Activated naive CD4-positive, alpha-beta T cell treated with anti-CD3 and anti-CD28 coated beads, Interleukin-2, amount 50 U/mL, for 72 hours (primary cell): ENCODE measurements around the gene PNKP. TPM values are rescaled to one million over a fixed set of nuclear protein-coding genes. Genes with fewer than 3 reads are reported as not detected.
"Not testable (repeated sequence)": the region's sequence is repeated elsewhere in the genome, so short reads cannot be mapped to it uniquely, and the experiment has no call there.

Experiments used
- ATAC-seq, 2 donors: fragments of 150-1000 bp; cut with Tn5 transposase; 2 replicates each; pipeline ENCODE4 v1.10.0; 2021; ENCODE audit warnings: mild to moderate bottlenecking in 2 of 2, moderate library complexity in 2 of 2
- DNase-seq, 2 donors: peaks; one replicate each; pipeline ENCODE4 v3.0.0; 2021 to 2022; ENCODE audit warnings: low spot score in 2 of 2
- H3K27ac Mint-ChIP-seq, 2 donors: one replicate each; pipeline ENCODE4 v1.8.0; 2022; ENCODE audit warnings: mild to moderate bottlenecking in 2 of 2, mixed read lengths in 2 of 2
- H3K36me3 Mint-ChIP-seq, 2 donors: one replicate each; pipeline ENCODE4 v1.8.0; 2022; ENCODE audit warnings: mixed read lengths in 2 of 2
- H3K9me3 Mint-ChIP-seq, 2 donors: one replicate each; pipeline ENCODE4 v1.8.0; 2022; ENCODE audit warnings: mixed read lengths in 2 of 2
- total RNA-seq, 2 donors: library from RNA; stranded (reverse); gene quantifications; one replicate each; pipeline ENCODE4 v1.2.3, GENCODE V29; 2022

Gene PNKP
- total RNA-seq, 2 donors from 2014 or later = 90.6 to 119 TPM

DNA sequence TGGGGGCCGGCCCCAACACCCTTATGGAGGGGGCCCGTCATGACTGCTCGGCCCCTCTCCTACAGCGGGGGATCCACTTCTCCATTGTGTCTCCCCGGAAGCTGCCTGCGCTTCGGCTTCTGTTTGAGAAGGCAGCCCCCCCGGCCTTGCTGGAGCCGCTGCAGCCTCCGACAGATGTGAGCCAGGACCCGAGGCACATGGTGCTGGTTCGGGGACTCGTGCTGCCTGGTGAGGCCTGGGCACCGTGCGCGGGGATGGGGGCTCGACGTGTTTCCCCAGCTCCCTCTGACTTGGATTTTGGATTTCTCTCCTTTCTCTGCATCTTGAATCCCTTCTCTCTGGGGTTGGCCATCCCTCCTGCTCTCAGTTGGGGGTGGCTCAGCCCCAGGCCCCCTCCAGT is 37.7 kb downstream of the PNKP start:
- Mint-ChIP-seq H3K27ac (no peak overlapping the region), H3K9me3 (no peaks in the 10 kb centered on the region), H3K36me3 (peaks cover 0 to 4% of the 10 kb centered on the region in 2 donors)
- DNase-seq = no peak
- no peak for ATAC-seq

DNA sequence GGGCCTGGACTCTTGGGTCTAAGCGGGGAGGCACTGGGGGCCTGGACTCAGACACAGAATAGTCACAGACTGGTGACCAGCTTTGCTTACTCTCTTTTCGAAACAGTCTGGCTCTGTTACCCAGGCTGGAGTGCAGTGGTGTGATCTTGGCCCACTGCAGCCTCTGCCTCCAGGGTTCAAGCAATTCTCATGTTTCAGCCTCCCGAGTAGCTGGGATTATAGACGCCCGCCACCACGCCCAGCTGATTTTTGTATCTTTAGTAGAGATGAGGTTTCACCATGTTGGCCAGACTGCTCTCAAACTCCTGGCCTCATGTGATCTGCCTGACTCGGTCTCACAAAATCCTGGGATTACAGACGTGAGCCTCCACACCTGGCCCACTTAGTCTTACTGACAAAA is 38.2 kb downstream of the PNKP start:
- ATAC-seq (no peak), DNase-seq (no peak)
- Mint-ChIP-seq H3K9me3 (no peaks in the 10 kb centered on the region), H3K27ac (no peak overlapping the region), H3K36me3 (peaks cover 0 to 4% of the 10 kb centered on the region in 2 donors)

DNA sequence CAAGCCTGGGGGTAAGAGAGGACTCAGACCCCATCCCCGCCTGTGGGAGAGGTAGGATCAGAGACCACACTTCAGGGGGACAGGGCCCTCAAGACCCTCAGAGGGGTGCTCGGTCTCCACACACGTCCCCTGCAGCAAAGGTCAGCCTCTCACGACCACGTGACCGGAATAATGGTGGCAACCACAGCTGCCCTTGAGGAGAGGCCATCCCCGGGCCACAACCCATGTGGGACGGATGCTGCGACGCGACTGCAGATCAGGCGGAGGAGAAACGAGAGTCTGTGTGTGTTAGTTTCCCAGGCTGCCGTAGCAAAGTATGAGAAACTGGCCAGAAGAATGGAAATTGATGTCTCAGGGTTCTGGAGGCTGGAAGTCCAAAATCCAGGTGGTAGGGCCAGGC is 40.3 kb downstream of the PNKP start:
- no peaks in the 10 kb centered on the region for H3K36me3 Mint-ChIP-seq
- H3K9me3 Mint-ChIP-seq = no peaks in the 10 kb centered on the region
- ATAC-seq = no peak
- no peak for DNase-seq
- no peak overlapping the region for H3K27ac Mint-ChIP-seq

DNA sequence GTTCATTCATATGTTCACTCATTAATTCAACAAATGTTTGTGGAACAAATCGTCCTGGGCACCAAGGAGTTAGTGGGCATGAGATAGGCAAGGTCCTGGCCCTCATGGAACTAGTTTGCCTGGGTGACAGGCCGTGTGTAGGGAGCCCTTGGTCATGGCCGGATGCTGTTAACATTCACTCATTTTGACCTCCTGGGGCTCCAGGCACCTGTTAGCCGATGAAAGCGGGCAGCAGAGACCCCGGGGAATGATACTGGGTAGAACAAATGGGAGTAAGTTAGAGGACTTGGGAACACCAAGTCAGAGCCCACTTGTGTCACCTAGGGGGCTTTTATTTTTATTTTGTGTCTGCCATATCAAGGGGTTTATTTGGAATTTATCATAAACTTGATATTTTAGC is 42.7 kb downstream of the PNKP start:
- peaks cover 0 to 4% of the 10 kb centered on the region in 2 donors for H3K36me3 Mint-ChIP-seq
- H3K27ac Mint-ChIP-seq = no peak overlapping the region
- no peaks in the 10 kb centered on the region for H3K9me3 Mint-ChIP-seq
- DNase-seq (no peak), ATAC-seq (no peak)

DNA sequence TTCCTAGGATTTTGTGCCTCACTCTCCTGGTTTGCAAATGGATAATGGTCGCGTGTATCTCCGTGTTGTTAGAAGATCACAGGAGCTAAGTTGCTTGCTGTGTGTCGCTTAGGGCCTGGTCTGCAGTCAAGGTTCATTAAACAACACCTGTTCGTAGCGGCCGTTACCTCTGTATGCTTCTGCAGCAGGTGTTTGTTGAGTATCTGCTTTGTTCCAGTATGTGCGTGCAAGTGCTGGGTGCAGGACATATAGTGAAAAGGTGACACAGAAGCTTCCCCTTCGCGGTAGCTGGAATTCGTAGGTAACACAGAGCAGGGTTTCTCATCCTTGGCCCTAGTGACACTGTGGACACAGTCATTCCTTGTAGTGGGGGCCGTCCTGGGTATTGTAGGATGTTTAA is 43.9 kb downstream of the PNKP start:
- Mint-ChIP-seq H3K36me3 (peaks cover 0 to 13% of the 10 kb centered on the region in 2 donors), H3K9me3 (no peaks in the 10 kb centered on the region), H3K27ac (no peak overlapping the region)
- ATAC-seq (no peak), DNase-seq (no peak)

DNA sequence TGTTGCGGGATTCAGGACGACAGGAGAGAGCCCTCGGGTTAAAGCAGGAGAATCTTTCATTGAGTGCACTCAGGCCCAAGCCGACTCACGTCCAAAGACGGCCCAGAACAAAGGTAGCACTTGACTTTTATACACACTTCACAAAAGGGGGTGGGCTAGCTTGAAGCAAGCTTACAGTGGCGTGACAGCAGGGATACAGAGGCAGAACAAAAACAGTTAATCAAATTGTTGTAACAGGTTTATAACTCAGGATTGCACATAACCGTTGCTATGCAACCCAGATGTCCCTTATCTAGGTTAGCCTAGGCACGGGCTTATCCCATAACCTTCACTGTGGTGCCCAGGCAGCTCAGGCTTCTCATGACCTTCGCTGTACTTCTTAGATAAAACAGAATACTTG is 47.3 kb downstream of the PNKP start:
- no peak for DNase-seq
- no peak for ATAC-seq
- no peaks in the 10 kb centered on the region for H3K9me3 Mint-ChIP-seq
- no peak overlapping the region for H3K27ac Mint-ChIP-seq
- H3K36me3 Mint-ChIP-seq = peaks cover 0 to 17% of the 10 kb centered on the region in 2 donors

DNA sequence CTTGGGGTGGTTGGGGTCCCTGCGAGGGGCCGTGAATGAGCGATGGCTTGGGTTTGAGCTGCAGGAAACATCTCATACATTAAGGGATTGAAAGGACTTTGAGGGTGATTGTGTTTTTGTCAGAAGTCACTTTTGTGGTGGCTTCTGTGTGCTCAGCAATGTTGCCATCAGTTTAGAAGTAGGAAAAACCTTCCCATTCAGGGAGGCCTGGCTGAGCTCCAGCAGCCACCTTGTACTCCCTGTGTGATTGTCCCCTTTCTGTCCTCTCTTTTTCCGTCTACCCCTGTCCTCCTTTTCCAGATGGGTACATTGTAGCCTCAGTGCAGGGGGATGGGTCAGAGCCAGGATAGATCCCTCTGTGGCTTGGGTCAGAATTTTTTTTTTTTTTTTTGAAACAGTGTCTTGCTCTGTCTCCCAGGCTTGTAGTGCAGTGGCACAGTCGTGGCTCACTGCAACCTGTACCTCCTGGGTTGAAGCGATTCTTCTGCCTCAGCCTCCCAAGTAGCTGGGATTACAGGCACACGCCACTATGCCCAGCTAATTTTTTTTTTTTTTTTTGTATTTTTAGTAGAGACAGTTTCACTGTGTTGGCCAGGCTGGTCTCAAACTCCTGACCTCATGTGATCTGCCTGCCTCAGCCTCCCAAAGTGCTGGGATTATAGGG is 47.8 kb downstream of the PNKP start:
- ATAC-seq, DNase-seq, H3K9me3 Mint-ChIP-seq: not testable (repeated sequence)
- H3K27ac Mint-ChIP-seq = peak overlapping the region; percentile 99 to 100
- H3K36me3 Mint-ChIP-seq = peaks cover 0 to 17% of the 10 kb centered on the region in 2 donors

DNA sequence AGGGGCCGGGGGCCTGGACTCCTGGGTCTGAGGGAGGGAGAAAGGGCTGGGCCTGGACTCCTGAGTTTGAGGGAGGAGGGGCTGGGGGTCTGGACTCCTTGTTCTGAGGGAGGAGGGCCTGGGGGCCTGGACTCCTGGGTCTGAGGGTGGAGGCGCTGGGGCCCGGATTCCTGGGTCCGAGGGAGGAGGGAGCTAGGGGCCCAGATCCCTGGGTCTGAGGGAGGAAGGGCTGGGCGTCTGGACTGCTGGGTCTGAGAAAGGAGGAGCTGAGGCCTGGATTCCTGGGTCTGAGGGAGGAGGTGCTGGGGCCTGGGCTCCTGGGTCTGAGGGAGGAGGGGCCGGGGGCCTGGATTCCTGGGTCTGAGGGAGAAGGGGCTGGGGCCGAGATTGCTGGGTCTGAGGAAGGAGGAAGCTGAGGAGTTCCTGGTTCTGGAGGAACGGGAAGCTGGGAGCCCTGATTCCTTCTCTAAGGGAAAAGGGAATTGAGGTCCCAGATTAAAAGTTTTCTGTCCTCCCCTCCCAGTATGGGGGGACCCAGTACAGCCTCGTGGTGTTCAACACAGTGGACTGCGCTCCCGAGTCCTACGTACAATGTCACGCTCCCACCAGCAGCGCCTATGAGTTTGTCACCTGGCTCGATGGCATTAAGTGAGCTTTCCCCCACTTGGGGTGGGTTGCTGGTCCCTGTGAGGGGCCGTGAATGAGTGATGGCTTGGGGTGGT is 48.6 kb downstream of the PNKP start:
- Mint-ChIP-seq H3K27ac (peak overlapping the region; percentile 99 to 100), H3K36me3 (peaks cover 0 to 17% of the 10 kb centered on the region in 2 donors), H3K9me3 (no peaks in the 10 kb centered on the region)
- ATAC-seq = no peak
- DNase-seq = no peak

DNA sequence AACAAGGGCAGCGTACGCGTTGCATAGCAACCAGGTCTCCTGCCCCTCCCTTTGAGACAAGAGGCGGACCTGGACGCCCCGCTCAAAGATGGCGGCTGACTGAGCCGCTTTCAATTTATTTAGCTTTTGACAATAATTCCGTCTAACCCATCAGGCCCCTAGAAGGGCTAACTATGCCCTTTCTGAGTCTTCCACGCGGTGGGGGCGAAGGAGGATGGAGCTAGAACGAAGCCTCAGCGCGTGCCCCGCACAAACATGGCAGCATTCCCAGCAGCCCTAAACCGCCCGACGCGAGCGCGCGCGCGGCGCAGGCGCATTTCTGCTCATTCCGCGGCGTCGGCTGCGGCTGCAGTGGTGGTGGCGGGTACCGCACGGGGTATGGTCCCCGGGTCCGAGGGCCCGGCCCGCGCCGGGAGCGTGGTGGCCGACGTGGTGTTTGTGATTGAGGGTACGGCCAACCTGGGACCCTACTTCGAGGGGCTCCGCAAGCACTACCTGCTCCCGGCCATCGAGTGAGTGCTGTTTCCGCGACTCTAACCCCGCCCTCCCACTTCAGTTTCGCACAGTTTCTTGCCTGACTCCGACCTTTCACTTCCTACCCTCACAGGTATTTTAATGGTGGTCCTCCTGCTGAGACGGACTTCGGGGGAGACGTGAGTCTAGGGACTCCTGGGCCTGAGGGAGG is 49.3 kb downstream of the PNKP start, which contains the start of gene MED25:
TSS of gene MED25 (plus strand) at position 326 of the 685 bp plus-strand sequence. CDS start at position 379, 53 bp downstream.
- ATAC-seq (peak; percentile 73 to 76), DNase-seq (peak; percentile 88 to 91)
- H3K9me3 Mint-ChIP-seq = no peaks in the 10 kb centered on the region
- H3K27ac Mint-ChIP-seq = peak within 1 kb of the TSS; percentile 99 to 100
- H3K36me3 Mint-ChIP-seq = peaks cover under 1 to 17% of the 10 kb centered on the region in 2 donors

DNA sequence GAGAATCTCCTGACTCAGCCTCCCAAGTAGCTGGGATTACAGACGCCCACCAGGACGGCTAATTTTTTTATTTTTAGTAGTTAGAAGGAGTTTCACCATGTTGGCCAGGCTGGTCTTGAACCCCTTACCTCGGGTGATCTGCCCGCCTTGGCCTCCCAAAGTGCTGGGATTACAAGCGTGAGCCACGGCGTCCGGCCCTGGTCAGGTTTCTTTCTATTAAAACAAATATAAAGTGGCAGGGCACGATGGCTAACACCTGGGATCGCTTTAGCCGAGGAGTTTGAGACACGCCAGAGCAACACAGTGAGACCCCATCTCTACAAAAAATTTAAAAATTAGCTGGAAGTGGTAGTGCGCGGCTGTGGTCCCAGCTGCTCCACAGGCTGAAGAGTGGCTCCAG is 50.8 kb downstream of the PNKP start:
- no peak for ATAC-seq
- peaks cover 8 to 17% of the 10 kb centered on the region in 2 donors for H3K36me3 Mint-ChIP-seq

DNA sequence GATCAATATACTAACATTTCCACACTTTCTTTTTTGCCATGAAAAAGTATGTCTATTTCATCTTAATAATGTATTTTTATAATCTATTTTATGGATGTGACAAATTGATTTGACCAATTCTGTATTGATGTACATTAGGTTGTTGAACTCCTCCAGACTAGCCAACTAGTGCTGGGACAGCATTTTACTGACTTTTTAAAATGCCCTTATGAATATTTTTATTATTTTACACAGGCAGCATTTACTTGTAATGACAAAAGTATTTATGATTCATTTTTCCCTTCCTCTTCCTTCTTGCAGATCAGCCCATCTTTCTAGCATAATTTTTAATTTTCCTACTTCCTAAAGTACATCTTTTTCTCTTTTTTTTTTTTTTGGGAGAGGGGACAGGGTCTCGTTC is 53.4 kb downstream of the PNKP start:
- DNase-seq = no peak
- Mint-ChIP-seq H3K27ac (peak overlapping the region; percentile 96 to 97), H3K36me3 (peaks cover 8 to 9% of the 10 kb centered on the region in 2 donors), H3K9me3 (no peaks in the 10 kb centered on the region)
- no peak for ATAC-seq

More for the DNA sequence above, 50.8 kb downstream of the PNKP start:
- Mint-ChIP-seq H3K9me3 (no peaks in the 10 kb centered on the region), H3K27ac (peak overlapping the region in 1 of 2 donors; percentile 99)
- DNase-seq = no peak

DNA sequence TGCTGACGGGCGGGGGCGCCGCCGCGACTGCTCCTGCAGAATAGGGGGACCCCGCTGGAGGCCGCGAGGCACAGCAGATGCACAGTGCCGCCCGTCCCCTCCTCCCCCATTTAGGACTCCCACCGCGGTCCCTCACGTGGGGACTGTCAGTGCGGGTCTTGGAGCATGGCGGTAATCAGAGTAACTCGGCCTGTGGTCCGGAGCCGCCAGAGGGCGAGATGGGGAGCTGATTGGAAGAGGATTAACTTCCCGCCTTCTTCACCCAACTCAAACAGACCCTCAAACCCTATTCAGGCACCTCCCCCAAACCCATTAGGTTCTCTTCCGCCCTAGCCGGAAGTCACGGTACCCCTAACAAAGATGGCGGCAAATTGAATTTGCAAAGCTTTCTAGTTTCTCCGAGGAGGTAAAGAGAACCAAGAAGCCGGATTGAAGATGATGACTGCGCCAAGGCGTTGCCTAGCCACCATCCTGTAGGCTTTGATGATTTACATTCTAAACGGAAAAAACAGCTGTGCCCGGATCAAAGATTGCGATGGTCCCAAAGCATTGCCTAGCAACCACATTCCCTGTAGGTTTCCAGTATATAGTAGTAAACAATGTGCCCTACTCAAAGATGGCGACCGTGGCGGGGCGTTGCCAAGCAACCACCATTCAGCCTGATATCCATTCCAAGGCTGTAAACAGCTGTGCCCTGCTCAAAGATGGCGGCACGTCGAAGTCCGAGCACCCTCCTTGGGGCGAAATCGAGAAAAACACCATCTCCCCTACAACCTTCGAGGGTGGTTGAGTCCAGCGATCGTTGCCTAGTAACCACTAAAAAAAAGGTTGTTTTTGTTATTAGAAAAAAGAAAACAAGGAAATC is 54.1 kb downstream of the PNKP start, which contains the start of gene FUZ:
TSS of gene FUZ (minus strand) at position 296 of the 865 bp plus-strand sequence. CDS start at position 110, 186 bp downstream.
- no peaks in the 10 kb centered on the region for H3K9me3 Mint-ChIP-seq
- ATAC-seq = peak; percentile 74 to 77
- H3K27ac Mint-ChIP-seq = peak within 1 kb of the TSS; percentile 96 to 97
- peaks cover 1 to 8% of the 10 kb centered on the region in 2 donors for H3K36me3 Mint-ChIP-seq
- peak; percentile 86 to 91 for DNase-seq

DNA sequence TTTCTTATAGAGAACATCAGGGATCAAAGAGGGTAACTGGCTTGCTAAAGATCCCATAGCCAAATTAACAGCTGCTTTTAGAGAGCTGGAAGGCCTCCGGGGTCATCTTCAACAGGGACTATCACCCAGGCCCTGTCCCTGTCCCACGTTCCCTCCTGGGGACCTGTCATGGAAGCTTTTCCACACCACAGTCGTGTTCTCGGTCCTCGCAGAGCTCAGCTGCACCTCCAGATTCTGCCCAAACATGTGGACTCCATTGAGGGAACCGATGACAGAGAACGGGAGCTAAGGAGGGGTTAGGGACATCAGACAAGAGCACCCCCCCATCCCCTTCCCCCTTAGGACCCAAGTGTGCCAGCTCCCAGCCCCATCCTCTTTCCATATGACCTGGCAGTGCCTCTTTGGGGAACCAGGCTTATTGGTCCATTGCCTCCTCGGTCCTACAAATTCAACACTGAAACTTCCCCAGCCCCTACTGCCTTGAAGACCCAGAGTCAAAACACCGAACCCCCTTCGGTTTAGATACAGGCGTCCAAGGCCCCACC is 54.9 kb downstream of the PNKP start:
- DNase-seq = no peak
- ATAC-seq = no peak
- peak overlapping the region; percentile 96 to 97 for H3K27ac Mint-ChIP-seq
- H3K9me3 Mint-ChIP-seq = no peaks in the 10 kb centered on the region
- H3K36me3 Mint-ChIP-seq = peaks cover 0 to 8% of the 10 kb centered on the region in 2 donors

DNA sequence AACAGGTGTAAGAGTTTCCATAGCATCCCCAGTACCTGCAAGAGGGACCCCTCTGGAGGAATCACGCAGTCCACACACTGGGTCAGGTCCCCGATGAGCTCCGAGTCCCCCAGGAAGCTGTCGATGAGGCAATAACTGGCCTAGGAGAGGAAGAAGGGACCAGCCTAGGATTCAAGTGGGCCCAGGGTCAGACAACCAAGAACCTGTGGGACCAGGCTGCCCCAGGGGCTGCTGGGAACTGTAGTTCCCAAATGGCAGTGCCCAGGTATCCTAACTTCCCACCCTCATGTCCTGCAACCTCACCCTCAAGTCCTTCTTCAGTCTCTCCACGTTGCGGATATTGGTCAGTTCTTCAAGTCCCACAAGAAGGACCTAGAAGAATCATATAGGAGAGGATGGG is 56.0 kb downstream of the PNKP start:
- DNase-seq (no peak), ATAC-seq (no peak)
- peak overlapping the region in 1 of 2 donors; percentile 96 for H3K27ac Mint-ChIP-seq
- no peaks in the 10 kb centered on the region for H3K9me3 Mint-ChIP-seq
- H3K36me3 Mint-ChIP-seq = peaks cover 0 to 8% of the 10 kb centered on the region in 2 donors
